HepG2 (cell line): ENCODE measurements around the gene VPS25. TPM values are rescaled to one million over a fixed set of nuclear protein-coding genes. Genes with fewer than 3 reads are reported as not detected.
A peak's percentile ranks its signal among the peaks of the same experiment; 100 is the strongest.

Experiments used
- ATF7-NPFF ChIP-seq: sonication (generic); formaldehyde crosslinking; IDR thresholded peaks from 2 replicates; pipeline ENCODE4 v1.8.1; 2023; ENCODE audit warnings: mild to moderate bottlenecking, low read depth, missing genetic modification reagents, moderate library complexity
- DNMT3B ChIP-seq: conservative IDR thresholded peaks from 2 replicates; pipeline ENCODE4 v1.6.1; 2016; ENCODE audit warnings: missing biosample characterization, control low read depth
- HNRNPH1 ChIP-seq: fragments of 200-400 bp; formaldehyde crosslinking; optimal IDR thresholded peaks from 2 replicates; pipeline ENCODE3; 2017; ENCODE audit warnings: mild to moderate bottlenecking, low read depth, low read length
- JUNB ChIP-seq: sonication (generic); formaldehyde crosslinking; IDR thresholded peaks from 2 replicates; pipeline ENCODE4 v1.8.0; 2022; ENCODE audit warnings: missing genetic modification reagents, mild to moderate bottlenecking, borderline replicate concordance
- KLF16 ChIP-seq, 2 experiments: sonication (generic) in 1 of 2; formaldehyde crosslinking in 1 of 2; IDR thresholded peaks; 2 replicates each; pipeline versions ENCODE4 v1.6.1 to v1.8.0; 2016 to 2023; ENCODE audit warnings: missing genetic modification reagents in 2 of 2, missing compliant biosample characterization in 1 of 2
- MAZ ChIP-seq, 2 experiments: sonication (generic) in 1 of 2; formaldehyde crosslinking in 1 of 2; IDR thresholded peaks; 2 replicates each; pipeline versions ENCODE4 v1.5.0 to v1.6.1; 2012 to 2020; ENCODE audit warnings: low read depth in 2 of 2, mild to moderate bottlenecking in 2 of 2, borderline replicate concordance in 1 of 2, improper control_type of control experiment in 1 of 2, low read length in 1 of 2, missing genetic modification reagents in 1 of 2, moderate library complexity in 1 of 2
- MTF2 ChIP-seq: sonication (generic); formaldehyde crosslinking; IDR thresholded peaks from 2 replicates; pipeline ENCODE4 v1.5.0; 2020; ENCODE audit warnings: missing genetic modification reagents, borderline replicate concordance
- RFXANK ChIP-seq: IDR thresholded peaks from 2 replicates; pipeline ENCODE4 v1.6.1; 2016
- STAT5B ChIP-seq: sonication (generic); formaldehyde crosslinking; IDR thresholded peaks from 2 replicates; pipeline ENCODE4 v1.4.0; 2020; ENCODE audit warnings: missing genetic modification reagents
- ZMAT3 ChIP-seq: sonication (generic); formaldehyde crosslinking; conservative IDR thresholded peaks from 2 replicates; pipeline ENCODE4 v1.7.0; 2021; ENCODE audit warnings: missing genetic modification reagents
- ZNF232 ChIP-seq: sonication (generic); formaldehyde crosslinking; IDR thresholded peaks from 2 replicates; pipeline ENCODE4 v1.4.0; 2020; ENCODE audit warnings: missing genetic modification reagents, borderline replicate concordance
- ZNF253 ChIP-seq: sonication (generic); formaldehyde crosslinking; IDR thresholded peaks from 2 replicates; pipeline ENCODE4 v1.8.0; 2022; ENCODE audit warnings: mild to moderate bottlenecking, missing genetic modification reagents, borderline replicate concordance
- ZNF530 ChIP-seq: sonication (generic); formaldehyde crosslinking; IDR thresholded peaks from 2 replicates; pipeline ENCODE4 v1.5.0; 2020; ENCODE audit warnings: low read depth, mild to moderate bottlenecking, missing genetic modification reagents
- ZNF607 ChIP-seq: sonication (generic); formaldehyde crosslinking; IDR thresholded peaks from 2 replicates; pipeline ENCODE4 v1.5.1; 2020; ENCODE audit warnings: missing genetic modification reagents, mild to moderate bottlenecking, borderline replicate concordance
- ZNF777 ChIP-seq: sonication (generic); formaldehyde crosslinking; IDR thresholded peaks from 2 replicates; pipeline ENCODE4 v1.4.0; 2020; ENCODE audit warnings: missing genetic modification reagents
- ZNF83 ChIP-seq: sonication (generic); formaldehyde crosslinking; IDR thresholded peaks from 2 replicates; pipeline ENCODE4 v1.4.0; 2020; ENCODE audit warnings: missing genetic modification reagents, mild to moderate bottlenecking, borderline replicate concordance
- polyA plus RNA-seq, 8 experiments: library from polyadenylated mRNA; depleted of rRNA in 3 of 8; stranded (reverse) in 7 of 8; unstranded in 1 of 8; fragments of >200 nt; fragmentation: Illumina TruSeq in 4 of 8; extraction: Trizol in 4 of 8; gene quantifications; 2 replicates each; pipeline versions ENCODE4 v1.2.1 to v1.2.3, GENCODE V29; 2011 to 2016; ENCODE audit warnings: low read depth in 4 of 8, missing spikeins in 1 of 8, mixed read lengths in 1 of 8; ENCODE audit not compliant: insufficient read depth in 1 of 8
- total RNA-seq, 5 experiments: library from RNA; depleted of rRNA; stranded (reverse); fragments of >200 nt; fragmentation: Illumina TruSeq; extraction: Trizol; gene quantifications; 2 replicates each; pipeline ENCODE4 v1.2.3, GENCODE V29; 2016; ENCODE audit warnings: low read depth in 1 of 5
- TF ChIP-seq, protein P1 (sequence below): fragments of 450-650 bp; IDR thresholded peaks from 2 replicates; pipeline ENCODE4 v1.6.1; 2017; ENCODE audit warnings: mild to moderate bottlenecking
- TF ChIP-seq, protein P2 (sequence below): IDR thresholded peaks from 2 replicates; pipeline ENCODE4 v1.6.1; 2018; ENCODE audit warnings: missing genetic modification reagents, mild to moderate bottlenecking, missing compliant biosample characterization
- TF ChIP-seq, protein P3 (sequence below): sonication (generic); formaldehyde crosslinking; IDR thresholded peaks from 2 replicates; pipeline ENCODE4 v1.4.0; 2020; ENCODE audit warnings: missing genetic modification reagents, borderline replicate concordance

The VPS25 gene
- total and polyA plus RNA-seq, 2 of the 13 experiments (the other 11 are each of a cell fraction or from before 2014, with no cell fraction given) = 161 to 249 TPM

DNA sequence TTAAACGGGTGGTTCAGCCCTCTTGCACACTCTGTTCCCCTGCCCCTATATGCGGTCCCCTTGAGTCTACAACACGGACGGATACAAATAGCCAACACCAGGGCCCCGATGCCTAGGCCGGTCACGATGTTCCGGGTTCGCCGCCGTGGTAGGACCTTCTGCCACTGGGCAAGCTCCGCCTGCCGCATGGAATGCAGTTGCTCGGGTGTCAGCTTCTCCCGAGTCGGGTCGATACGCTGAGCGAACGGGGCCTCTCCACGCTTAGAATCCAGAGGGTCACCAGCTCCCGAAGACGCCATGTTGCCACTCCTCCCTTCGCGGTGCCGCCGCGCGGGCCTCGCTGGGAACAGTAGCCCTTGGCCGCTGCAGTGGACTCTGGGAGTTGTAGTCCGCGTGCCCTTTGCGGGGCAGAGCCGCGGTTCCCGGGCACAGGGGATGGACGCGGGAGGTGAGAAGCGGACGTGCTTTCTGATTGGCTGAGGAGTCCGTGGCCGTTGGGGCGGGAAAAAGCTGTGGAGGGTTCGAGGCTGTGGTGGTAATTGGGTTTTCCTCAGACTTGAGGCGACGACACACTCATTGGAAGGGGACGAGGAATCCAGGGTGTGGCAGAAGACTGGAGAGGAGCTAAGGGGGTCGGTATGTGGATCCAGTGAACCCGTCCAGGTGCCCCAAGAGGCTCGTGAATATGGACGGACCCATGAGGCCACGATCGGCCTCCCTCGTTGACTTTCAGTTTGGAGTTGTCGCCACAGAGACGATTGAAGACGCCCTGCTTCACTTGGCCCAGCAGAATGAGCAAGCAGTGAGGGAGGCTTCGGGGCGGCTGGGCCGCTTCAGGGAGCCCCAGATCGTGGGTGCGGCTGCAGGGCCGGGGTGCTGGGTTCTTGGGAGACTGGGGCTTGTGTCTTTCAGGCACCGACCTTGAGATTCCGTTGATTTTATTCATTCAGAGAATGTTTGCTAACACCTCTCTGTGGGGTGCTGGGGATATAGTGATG lies 25.4 kb downstream of the VPS25 start, which contains the start of the genes CNTD1 and COA3 (continued):
- TF ChIP-seq ATF7-NPFF (CRISPR knock-in tag) = peak; percentile 91
- peak; percentile 58; the same call in 1 of the 2 replicates for TF ChIP-seq STAT5B (CRISPR knock-in tag)
- peak; percentile 81 for TF ChIP-seq DNMT3B (CRISPR knock-in tag)
- TF ChIP-seq, protein P1, sequence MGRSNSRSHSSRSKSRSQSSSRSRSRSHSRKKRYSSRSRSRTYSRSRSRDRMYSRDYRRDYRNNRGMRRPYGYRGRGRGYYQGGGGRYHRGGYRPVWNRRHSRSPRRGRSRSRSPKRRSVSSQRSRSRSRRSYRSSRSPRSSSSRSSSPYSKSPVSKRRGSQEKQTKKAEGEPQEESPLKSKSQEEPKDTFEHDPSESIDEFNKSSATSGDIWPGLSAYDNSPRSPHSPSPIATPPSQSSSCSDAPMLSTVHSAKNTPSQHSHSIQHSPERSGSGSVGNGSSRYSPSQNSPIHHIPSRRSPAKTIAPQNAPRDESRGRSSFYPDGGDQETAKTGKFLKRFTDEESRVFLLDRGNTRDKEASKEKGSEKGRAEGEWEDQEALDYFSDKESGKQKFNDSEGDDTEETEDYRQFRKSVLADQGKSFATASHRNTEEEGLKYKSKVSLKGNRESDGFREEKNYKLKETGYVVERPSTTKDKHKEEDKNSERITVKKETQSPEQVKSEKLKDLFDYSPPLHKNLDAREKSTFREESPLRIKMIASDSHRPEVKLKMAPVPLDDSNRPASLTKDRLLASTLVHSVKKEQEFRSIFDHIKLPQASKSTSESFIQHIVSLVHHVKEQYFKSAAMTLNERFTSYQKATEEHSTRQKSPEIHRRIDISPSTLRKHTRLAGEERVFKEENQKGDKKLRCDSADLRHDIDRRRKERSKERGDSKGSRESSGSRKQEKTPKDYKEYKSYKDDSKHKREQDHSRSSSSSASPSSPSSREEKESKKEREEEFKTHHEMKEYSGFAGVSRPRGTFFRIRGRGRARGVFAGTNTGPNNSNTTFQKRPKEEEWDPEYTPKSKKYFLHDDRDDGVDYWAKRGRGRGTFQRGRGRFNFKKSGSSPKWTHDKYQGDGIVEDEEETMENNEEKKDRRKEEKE = no peak
- TF ChIP-seq ZNF83 (CRISPR knock-in tag) = peak; percentile 92; the same call in 1 of the 2 replicates
- peak; percentile 94 for TF ChIP-seq ZMAT3 (CRISPR knock-in tag)
- TF ChIP-seq KLF16 (CRISPR knock-in tag; IDR thresholded peaks at IDR 0.05) = peak in 1 of 2 experiments; percentile 96; a peak in 3 of 4 replicates
- peak; percentile 87; the same call in 1 of the 2 replicates for TF ChIP-seq RFXANK (CRISPR knock-in tag)
- TF ChIP-seq, protein P2, sequence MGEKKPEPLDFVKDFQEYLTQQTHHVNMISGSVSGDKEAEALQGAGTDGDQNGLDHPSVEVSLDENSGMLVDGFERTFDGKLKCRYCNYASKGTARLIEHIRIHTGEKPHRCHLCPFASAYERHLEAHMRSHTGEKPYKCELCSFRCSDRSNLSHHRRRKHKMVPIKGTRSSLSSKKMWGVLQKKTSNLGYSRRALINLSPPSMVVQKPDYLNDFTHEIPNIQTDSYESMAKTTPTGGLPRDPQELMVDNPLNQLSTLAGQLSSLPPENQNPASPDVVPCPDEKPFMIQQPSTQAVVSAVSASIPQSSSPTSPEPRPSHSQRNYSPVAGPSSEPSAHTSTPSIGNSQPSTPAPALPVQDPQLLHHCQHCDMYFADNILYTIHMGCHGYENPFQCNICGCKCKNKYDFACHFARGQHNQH (CRISPR knock-in tag) = peak; percentile 94
- 0 out of 2 replicates have a peak, but pooled peaks have one; percentile 67 for TF ChIP-seq ZNF530 (CRISPR knock-in tag)
- TF ChIP-seq, protein P3, sequence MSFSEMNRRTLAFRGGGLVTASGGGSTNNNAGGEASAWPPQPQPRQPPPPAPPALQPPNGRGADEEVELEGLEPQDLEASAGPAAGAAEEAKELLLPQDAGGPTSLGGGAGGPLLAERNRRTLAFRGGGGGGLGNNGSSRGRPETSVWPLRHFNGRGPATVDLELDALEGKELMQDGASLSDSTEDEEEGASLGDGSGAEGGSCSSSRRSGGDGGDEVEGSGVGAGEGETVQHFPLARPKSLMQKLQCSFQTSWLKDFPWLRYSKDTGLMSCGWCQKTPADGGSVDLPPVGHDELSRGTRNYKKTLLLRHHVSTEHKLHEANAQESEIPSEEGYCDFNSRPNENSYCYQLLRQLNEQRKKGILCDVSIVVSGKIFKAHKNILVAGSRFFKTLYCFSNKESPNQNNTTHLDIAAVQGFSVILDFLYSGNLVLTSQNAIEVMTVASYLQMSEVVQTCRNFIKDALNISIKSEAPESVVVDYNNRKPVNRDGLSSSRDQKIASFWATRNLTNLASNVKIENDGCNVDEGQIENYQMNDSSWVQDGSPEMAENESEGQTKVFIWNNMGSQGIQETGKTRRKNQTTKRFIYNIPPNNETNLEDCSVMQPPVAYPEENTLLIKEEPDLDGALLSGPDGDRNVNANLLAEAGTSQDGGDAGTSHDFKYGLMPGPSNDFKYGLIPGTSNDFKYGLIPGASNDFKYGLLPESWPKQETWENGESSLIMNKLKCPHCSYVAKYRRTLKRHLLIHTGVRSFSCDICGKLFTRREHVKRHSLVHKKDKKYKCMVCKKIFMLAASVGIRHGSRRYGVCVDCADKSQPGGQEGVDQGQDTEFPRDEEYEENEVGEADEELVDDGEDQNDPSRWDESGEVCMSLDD (CRISPR knock-in tag) = 0 out of 2 replicates have a peak, but pooled peaks have one; percentile 55
- peak; percentile 68; the same call in 1 of the 2 replicates for TF ChIP-seq JUNB (CRISPR knock-in tag)
- peak; percentile 62; the same call in 1 of the 2 replicates for TF ChIP-seq MAZ (IDR thresholded peaks at IDR 0.05; ENCODE audit: borderline replicate concordance, low read depth, low read length)
- peak; percentile 93 for TF ChIP-seq MAZ (CRISPR knock-in tag; IDR thresholded peaks at IDR 0.05; ENCODE audit: low read depth)
- TF ChIP-seq ZNF253 (CRISPR knock-in tag) = no peak
- TF ChIP-seq ZNF777 (CRISPR knock-in tag) = peak; percentile 26; the same call in 1 of the 2 replicates
- TF ChIP-seq HNRNPH1 = no peak
- no peak for TF ChIP-seq MTF2 (CRISPR knock-in tag)
- peak; percentile 39; the same call in 1 of the 2 replicates for TF ChIP-seq ZNF232
- peak; percentile 89 for TF ChIP-seq ZNF607
